Measurements from ENCODE around the gene ZNF679.

DNA sequence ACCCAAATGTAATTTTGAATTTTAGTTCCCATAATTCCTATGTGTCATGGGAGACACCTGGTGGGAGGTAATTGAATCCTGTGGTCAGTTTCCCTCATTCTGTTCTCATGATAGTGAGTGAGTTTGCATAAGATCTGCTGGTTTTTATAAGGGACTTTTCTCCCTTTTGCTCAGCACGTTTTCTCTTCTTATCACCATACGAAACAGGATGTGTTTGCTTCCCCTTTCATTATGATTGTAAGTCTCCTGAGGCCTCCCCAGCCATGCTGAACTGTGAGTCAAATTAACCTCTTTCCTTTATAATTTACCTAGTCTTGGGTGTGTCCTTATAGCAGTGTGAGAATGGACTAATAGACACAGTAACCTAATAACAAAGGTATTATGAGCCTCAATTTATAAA is 49.4 kb downstream of the ZNF679 start:
- TF ChIP-seq, protein P1, sequence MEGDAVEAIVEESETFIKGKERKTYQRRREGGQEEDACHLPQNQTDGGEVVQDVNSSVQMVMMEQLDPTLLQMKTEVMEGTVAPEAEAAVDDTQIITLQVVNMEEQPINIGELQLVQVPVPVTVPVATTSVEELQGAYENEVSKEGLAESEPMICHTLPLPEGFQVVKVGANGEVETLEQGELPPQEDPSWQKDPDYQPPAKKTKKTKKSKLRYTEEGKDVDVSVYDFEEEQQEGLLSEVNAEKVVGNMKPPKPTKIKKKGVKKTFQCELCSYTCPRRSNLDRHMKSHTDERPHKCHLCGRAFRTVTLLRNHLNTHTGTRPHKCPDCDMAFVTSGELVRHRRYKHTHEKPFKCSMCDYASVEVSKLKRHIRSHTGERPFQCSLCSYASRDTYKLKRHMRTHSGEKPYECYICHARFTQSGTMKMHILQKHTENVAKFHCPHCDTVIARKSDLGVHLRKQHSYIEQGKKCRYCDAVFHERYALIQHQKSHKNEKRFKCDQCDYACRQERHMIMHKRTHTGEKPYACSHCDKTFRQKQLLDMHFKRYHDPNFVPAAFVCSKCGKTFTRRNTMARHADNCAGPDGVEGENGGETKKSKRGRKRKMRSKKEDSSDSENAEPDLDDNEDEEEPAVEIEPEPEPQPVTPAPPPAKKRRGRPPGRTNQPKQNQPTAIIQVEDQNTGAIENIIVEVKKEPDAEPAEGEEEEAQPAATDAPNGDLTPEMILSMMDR (IDR thresholded peaks at IDR 0.05; ENCODE audit: insufficient read depth, low read depth, low read length) = no peak
- TF ChIP-seq EZH2 (IDR thresholded peaks at IDR 0.05; ENCODE audit: insufficient read depth, low read length) = no peak
